Chondrocyte (in vitro differentiated cells): Measurements from ENCODE around the gene ZNF425. TPM values are rescaled to one million over a fixed set of nuclear protein-coding genes. Genes with fewer than 3 reads are reported as not detected.
A peak's percentile ranks its signal among the peaks of the same experiment; 100 is the strongest.
"Not testable (repeated sequence)": the region's sequence is repeated elsewhere in the genome, so short reads cannot be mapped to it uniquely, and the experiment has no call there.

ENCODE experiments used
- DNase-seq: peaks from one replicate; pipeline ENCODE4 v3.0.0; 2021; ENCODE audit warnings: mixed read lengths, low spot score
- H3K27ac Mint-ChIP-seq: one replicate; pipeline ENCODE4 v1.8.0; 2021; ENCODE audit warnings: mild to moderate bottlenecking, moderate library complexity, mixed read lengths; ENCODE audit not compliant: unreplicated experiment
- H3K27me3 Mint-ChIP-seq: 2 replicates; pipeline ENCODE4 v1.8.0; 2021; ENCODE audit warnings: low read depth, mixed read lengths
- H3K36me3 Mint-ChIP-seq: 2 replicates; pipeline ENCODE4 v1.8.0; 2021; ENCODE audit warnings: low read depth, mixed read lengths
- H3K4me1 Mint-ChIP-seq: 2 replicates; pipeline ENCODE4 v1.8.0; 2021; ENCODE audit warnings: low read depth, mild to moderate bottlenecking, mixed read lengths
- H3K4me3 Mint-ChIP-seq: one replicate; pipeline ENCODE4 v1.8.0; 2021; ENCODE audit warnings: mild to moderate bottlenecking, moderate library complexity, mixed read lengths; ENCODE audit not compliant: unreplicated experiment
- H3K9me3 Mint-ChIP-seq: 2 replicates; pipeline ENCODE4 v1.8.0; 2021; ENCODE audit warnings: low read depth, mixed read lengths
- CTCF ChIP-seq: fragments of 200-600 bp; sonication (generic); IDR thresholded peaks from 2 replicates; pipeline ENCODE4 v1.5.0; 2021; ENCODE audit warnings: antibody characterized with exemption, mild to moderate bottlenecking, moderate library complexity
- total RNA-seq: library from RNA; stranded (reverse); gene quantifications from 3 replicates; pipeline ENCODE4 v1.2.1, GENCODE V29; 2021

ZNF425 gene
- total RNA-seq, 1 donor from 2014 or later: 4.1 TPM

GRCh38 chr7:149071641-149072437 is 54.3 kb downstream of the ZNF425 start:
- Mint-ChIP-seq H3K9me3 (no peaks in the 10 kb centered on the region), H3K36me3 (peaks cover 9% of the 10 kb centered on the region), H3K4me1 (no peaks in the 10 kb centered on the region), H3K27me3 (no peaks in the 10 kb centered on the region), H3K4me3 (no peak overlapping the region), H3K27ac (no peak overlapping the region)
- DNase-seq: peak; percentile 83
- peak; percentile 38 for TF ChIP-seq CTCF

- DNase-seq: peak; percentile 84
- no peak for TF ChIP-seq CTCF
- H3K27me3 Mint-ChIP-seq: no peaks in the 10 kb centered on the region
- no peaks in the 10 kb centered on the region for H3K9me3 Mint-ChIP-seq
- H3K27ac Mint-ChIP-seq: no peak overlapping the region
- peaks cover 6% of the 10 kb centered on the region for H3K36me3 Mint-ChIP-seq
- H3K4me3 Mint-ChIP-seq: no peak overlapping the region
- H3K4me1 Mint-ChIP-seq: no peaks in the 10 kb centered on the region
These were observed 54.9 kb downstream of the ZNF425 start for GRCh38 chr7:149071182-149071635.

GRCh38 chr7:149070372-149071125 is 55.6 kb downstream of the ZNF425 start:
- Mint-ChIP-seq H3K9me3 (no peaks in the 10 kb centered on the region), H3K4me1 (peaks cover 2% of the 10 kb centered on the region), H3K27me3 (no peaks in the 10 kb centered on the region), H3K27ac (no peak overlapping the region), H3K4me3 (no peak overlapping the region), H3K36me3 (peaks cover 6% of the 10 kb centered on the region)
- TF ChIP-seq CTCF: no peak
- DNase-seq: peak; percentile 81

- no peak overlapping the region for H3K27ac Mint-ChIP-seq
- peak; percentile 31 for TF ChIP-seq CTCF
- H3K27me3 Mint-ChIP-seq: no peaks in the 10 kb centered on the region
- H3K4me3 Mint-ChIP-seq: no peak overlapping the region
- H3K36me3 Mint-ChIP-seq: peaks cover 6% of the 10 kb centered on the region
- no peak for DNase-seq
- H3K4me1 Mint-ChIP-seq: peaks cover 10% of the 10 kb centered on the region
- no peaks in the 10 kb centered on the region for H3K9me3 Mint-ChIP-seq
These were observed 58.3 kb downstream of the ZNF425 start for GRCh38 chr7:149067869-149068268.

- no peak for TF ChIP-seq CTCF
- H3K36me3 Mint-ChIP-seq: peaks cover 3% of the 10 kb centered on the region
- H3K27me3 Mint-ChIP-seq: no peaks in the 10 kb centered on the region
- H3K9me3 Mint-ChIP-seq: no peaks in the 10 kb centered on the region
- peak overlapping the region; percentile 56 for H3K27ac Mint-ChIP-seq
- H3K4me1 Mint-ChIP-seq: peaks cover 14% of the 10 kb centered on the region
- no peak for DNase-seq
- no peak overlapping the region for H3K4me3 Mint-ChIP-seq
These were observed 62.6 kb downstream of the ZNF425 start for GRCh38 chr7:149063476-149063875.

GRCh38 chr7:149062217-149062899 is 63.8 kb downstream of the ZNF425 start:
- not testable (repeated sequence) for DNase-seq, H3K27me3 Mint-ChIP-seq, H3K27ac Mint-ChIP-seq, H3K9me3 Mint-ChIP-seq, H3K36me3 Mint-ChIP-seq, H3K4me3 Mint-ChIP-seq
- H3K4me1 Mint-ChIP-seq: peaks cover 14% of the 10 kb centered on the region
